RWPE1 (cell line): ENCODE results near the gene PDCD1.
"Not testable (repeated sequence)": the region's sequence is repeated elsewhere in the genome, so short reads cannot be mapped to it uniquely, and the experiment has no call there.

Experiments used
- CTCF ChIA-PET: fragments of 350-600 bp; sonication (Branson Sonifier 250); formaldehyde crosslinking; extraction: SDS; loops from one replicate; lab custom pipeline; 2021; lab: Yijun Ruan, JAX
- POLR2A ChIA-PET: fragments of 400-600 bp; formaldehyde crosslinking; extraction: SDS; loops from one replicate; lab custom pipeline; 2020; ENCODE audit warnings: antibody characterized with exemption; ENCODE audit not compliant: low non-redundant PET; lab: Yijun Ruan, JAX
- DNase-seq: peaks from one replicate; pipeline ENCODE4 v3.0.0; 2012; ENCODE audit warnings: low spot score
- H3K27ac ChIP-seq: fragments of 450-650 bp; 2 replicates; pipeline ENCODE4 v1.5.1; 2017
- TF ChIP-seq, protein P1 (sequence below): fragments of 450-650 bp; conservative IDR thresholded peaks from 2 replicates; pipeline ENCODE4 v1.5.1; 2017; ENCODE audit warnings: low read depth, mild to moderate bottlenecking

Gene PDCD1

DNA sequence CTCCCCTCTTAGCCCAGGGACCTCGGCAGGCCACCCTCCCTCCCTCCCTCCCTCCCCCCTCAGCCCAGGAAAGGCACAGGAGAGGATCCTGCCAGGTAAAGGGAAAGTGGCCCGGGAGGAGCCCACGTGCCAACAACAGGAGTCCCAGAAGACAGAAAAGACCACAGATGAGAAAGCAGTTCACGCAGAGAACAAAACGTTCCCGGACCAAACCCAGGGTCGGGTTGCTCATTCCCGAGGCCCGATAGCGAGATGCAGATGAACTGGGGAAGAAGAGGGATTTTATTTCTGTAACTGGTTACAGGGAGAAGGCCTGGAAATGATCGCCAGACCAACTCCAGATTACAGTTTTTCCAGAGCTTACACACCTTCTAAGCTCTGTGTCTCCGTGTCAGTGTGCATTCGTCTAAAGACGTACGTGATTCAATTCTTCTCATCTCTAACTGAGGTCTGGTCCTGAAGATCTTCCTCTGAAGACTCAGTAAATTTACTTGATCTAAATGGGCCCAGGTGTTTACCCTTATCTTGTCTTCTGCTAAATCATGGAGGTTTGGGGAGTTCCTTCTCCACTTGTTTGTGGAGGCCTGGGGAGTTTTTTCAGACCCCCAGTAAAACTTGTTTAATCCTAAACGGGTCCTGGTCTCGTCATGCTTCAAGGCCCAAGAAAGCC lies 50.5 kb downstream of the PDCD1 start:
- H3K27ac ChIP-seq, result no peak overlapping the region
- POLR2A ChIA-PET, result no interaction called here
- CTCF ChIA-PET, result no interaction called here
- TF ChIP-seq, protein P1, sequence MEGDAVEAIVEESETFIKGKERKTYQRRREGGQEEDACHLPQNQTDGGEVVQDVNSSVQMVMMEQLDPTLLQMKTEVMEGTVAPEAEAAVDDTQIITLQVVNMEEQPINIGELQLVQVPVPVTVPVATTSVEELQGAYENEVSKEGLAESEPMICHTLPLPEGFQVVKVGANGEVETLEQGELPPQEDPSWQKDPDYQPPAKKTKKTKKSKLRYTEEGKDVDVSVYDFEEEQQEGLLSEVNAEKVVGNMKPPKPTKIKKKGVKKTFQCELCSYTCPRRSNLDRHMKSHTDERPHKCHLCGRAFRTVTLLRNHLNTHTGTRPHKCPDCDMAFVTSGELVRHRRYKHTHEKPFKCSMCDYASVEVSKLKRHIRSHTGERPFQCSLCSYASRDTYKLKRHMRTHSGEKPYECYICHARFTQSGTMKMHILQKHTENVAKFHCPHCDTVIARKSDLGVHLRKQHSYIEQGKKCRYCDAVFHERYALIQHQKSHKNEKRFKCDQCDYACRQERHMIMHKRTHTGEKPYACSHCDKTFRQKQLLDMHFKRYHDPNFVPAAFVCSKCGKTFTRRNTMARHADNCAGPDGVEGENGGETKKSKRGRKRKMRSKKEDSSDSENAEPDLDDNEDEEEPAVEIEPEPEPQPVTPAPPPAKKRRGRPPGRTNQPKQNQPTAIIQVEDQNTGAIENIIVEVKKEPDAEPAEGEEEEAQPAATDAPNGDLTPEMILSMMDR, result no peak
- DNase-seq, result no peak

DNA sequence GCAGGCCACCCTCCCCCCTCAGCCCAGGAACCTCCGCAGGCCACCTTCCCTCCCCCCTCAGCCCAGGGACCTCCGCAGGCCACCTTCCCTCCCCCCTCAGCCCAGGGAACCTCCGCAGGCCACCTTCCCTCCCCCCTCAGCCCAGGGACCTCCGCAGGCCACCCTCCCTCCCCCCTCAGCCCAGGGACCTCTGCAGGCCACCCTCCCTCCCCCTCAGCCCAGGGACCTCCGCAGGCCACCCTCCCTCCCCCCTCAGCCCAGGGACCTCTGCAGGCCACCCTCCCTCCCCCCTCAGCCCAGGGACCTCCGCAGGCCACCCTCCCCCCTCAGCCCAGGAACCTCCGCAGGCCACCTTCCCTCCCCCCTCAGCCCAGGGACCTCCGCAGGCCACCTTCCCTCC lies 52.5 kb downstream of the PDCD1 start:
- CTCF ChIA-PET, POLR2A ChIA-PET, H3K27ac ChIP-seq, DNase-seq: not testable (repeated sequence)

DNA sequence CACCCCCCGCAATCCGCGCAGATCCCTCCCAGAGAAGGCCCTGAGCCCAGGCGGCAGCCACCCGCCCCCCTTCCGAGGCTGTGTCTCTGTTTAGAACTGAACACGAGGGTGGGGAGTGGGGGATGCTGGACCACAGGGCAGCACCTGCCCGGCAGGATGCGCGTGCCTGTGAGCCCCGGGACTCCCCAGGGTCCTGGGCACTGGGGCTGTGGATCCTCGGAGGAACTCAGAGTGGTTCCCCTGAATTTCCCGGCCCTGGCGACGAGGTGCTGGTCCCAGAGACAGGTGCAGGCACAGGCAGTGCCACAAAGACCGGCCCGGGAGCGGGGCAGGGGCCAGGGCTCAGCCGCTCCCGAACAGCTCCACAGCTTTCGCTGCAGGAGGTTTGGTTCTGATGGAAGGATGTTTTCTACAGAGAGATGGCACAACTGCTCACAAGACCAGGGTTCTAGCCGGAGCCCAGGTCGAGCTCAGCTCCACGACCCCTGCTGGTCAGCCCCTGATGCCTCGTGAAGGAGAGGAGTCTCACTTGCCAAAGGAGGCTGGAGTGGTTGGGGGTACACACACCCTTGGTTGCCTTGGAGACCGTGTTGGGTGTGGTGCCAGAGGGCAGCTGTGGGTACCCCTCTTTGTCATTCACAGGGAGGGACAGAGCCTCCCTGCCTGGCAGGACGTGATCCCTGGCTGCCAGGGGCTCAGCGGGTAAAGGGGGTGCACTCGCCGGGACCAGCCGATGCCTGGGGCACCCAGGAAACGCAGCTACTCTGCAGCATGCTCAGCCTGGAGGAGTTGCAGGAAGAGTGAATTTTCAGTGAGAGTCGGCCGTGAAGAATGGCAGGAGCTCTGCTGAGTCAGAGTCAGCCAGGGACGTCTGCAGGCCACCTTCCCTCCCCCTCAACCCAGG lies 54.1 kb downstream of the PDCD1 start:
- DNase-seq, result no peak
- H3K27ac ChIP-seq, result no peak overlapping the region
- CTCF ChIA-PET, result interaction anchor here (0.6 to 1.4 kb wide), 3 partner anchors 40 to 75 kb away, joined by 3 to 4 read pairs (median 4); no protein-coding TSS in a partner anchor
- POLR2A ChIA-PET, result no interaction called here
- TF ChIP-seq, protein P1, result no peak

DNA sequence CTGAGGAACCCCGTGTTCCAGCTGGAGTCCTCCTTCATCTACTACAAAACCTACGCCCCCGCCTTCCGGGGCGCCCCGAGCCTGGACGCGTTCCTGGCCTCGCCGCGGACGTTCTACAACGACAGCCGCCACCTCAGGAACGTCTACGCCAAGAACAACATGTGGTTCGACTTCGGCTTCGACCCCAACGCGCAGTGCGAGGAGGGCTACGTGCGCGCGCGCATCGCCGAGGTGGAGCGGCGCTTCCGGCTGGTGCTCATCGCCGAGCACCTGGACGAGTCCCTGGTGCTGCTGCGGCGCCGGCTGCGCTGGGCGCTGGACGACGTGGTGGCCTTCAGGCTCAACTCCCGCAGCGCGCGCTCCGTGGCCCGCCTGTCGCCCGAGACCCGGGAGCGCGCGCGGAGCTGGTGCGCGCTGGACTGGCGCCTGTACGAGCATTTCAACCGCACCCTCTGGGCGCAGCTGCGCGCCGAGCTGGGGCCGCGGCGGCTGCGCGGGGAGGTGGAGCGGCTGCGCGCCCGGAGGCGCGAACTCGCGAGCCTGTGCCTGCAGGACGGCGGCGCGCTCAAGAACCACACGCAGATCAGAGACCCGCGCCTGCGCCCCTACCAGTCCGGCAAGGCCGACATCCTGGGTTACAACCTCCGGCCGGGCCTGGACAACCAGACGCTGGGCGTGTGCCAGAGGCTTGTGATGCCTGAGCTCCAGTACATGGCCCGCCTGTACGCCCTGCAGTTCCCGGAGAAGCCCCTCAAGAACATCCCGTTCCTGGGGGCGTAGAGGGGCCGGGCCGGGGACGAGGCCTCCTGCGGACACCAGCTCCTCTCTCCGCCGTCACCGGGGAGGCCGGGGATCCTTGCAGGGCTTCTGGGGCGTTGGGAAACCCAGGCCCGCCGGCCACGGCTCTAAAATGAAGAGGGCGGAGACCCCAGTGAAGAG lies 55.0 kb downstream of the PDCD1 start:
- peak; percentile 20 for DNase-seq
- H3K27ac ChIP-seq, result no peak overlapping the region
- TF ChIP-seq, protein P1, result no peak
- CTCF ChIA-PET, result interaction anchor here (0.6 to 1.4 kb wide), 3 partner anchors 40 to 76 kb away, joined by 3 to 4 read pairs (median 4); no protein-coding TSS in a partner anchor
- POLR2A ChIA-PET, result no interaction called here

DNA sequence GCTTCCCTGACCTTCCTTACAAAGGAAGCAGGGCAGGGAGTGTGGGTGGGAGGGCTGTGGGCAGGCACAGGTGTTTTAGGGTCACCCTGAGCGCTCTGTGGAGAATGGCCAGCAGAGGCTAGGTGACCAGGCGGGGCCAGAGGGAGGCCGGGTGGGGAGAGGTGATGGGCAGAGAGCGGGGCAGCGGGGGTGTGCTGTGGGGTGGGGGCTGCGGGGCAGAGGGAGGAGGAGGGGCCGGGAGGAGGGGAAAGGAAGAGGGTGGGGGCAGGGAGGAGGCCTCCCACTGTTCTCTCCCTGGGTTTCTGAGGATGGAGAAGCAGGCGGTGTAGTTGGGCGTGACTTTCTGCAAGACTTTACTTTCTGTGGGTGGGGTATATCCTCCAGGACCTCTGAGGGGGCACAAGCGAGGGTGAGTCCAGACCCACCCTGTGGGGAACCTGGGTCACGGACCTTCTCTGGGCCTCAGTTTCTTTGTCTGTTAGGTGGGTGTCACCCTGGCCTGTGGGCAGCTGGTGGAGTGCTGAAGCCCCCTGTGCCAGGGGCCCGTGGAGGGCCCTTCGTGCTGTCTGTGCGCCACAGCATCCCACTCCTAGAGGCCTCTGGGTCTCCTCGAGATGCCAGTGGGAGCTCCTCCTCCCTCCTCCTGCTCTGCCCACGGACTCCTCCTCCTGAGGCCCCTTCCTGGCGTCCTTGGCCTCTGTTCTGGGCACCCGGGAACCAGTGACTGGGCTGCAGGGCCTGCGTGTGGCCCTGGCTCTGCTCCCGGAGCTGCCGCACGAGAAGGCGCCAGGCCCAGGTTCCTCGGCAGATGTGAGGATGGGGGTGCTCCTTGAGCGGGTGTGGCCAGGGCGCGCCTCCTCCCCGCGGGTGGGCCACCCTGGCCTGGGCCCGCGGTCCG lies 56.0 kb downstream of the PDCD1 start:
- TF ChIP-seq, protein P1, result no peak
- H3K27ac ChIP-seq, result no peak overlapping the region

More for the DNA sequence above, 56.0 kb downstream of the PDCD1 start:
- CTCF ChIA-PET, result interaction anchor here (0.7 to 1.4 kb wide), 2 partner anchors 54 to 77 kb away, joined by 3 to 4 read pairs; no protein-coding TSS in a partner anchor
- DNase-seq, result no peak
- POLR2A ChIA-PET, result no interaction called here
